ENCODE measurements around the gene LCE1E.

Gene LCE1E

GRCh38 chr1:152786077-152786476 lies at the start of gene LCE1E:
TSS of gene LCE1E (plus strand) at chr1:152786257. CDS start at chr1:152787300, 1,043 bp downstream.
- no peak for DNase-seq (ENCODE audit: low spot score)

GRCh38 chr1:152737997-152738396 lies 48.1 kb upstream of the LCE1E start:
- Histone ChIP-seq H3K27ac (no peak overlapping the region), H3K4me3 (no peak overlapping the region)
- DNase-seq (ENCODE audit: low spot score) = no peak
- TF ChIP-seq, protein P1, sequence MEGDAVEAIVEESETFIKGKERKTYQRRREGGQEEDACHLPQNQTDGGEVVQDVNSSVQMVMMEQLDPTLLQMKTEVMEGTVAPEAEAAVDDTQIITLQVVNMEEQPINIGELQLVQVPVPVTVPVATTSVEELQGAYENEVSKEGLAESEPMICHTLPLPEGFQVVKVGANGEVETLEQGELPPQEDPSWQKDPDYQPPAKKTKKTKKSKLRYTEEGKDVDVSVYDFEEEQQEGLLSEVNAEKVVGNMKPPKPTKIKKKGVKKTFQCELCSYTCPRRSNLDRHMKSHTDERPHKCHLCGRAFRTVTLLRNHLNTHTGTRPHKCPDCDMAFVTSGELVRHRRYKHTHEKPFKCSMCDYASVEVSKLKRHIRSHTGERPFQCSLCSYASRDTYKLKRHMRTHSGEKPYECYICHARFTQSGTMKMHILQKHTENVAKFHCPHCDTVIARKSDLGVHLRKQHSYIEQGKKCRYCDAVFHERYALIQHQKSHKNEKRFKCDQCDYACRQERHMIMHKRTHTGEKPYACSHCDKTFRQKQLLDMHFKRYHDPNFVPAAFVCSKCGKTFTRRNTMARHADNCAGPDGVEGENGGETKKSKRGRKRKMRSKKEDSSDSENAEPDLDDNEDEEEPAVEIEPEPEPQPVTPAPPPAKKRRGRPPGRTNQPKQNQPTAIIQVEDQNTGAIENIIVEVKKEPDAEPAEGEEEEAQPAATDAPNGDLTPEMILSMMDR (IDR thresholded peaks at IDR 0.05) = no peak

More at GRCh38 chr1:152786077-152786476, at the start of gene LCE1E:
- TF ChIP-seq, protein P1 (IDR thresholded peaks at IDR 0.05) = no peak
- H3K27ac ChIP-seq = no peak within 1 kb of the TSS
- no peak within 1 kb of the TSS for H3K4me3 ChIP-seq

DNA sequence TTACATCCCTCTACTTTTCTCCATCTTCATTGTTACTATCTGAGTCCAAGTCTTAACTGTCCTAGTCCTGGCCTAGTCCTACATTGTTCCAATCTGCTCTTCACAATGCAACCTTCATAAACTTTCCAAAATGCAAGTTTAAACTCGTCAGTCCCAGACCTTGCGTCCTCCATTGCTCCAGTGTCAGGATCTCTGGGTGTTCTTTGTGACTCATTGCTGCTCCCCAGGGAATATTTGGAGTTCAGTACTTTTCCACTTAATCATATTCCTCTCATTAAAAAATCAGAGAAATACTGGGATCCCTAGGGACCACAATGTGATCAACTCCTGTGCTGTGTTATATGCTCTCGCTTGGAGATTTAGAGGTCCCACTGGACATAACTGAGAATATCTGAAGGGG lies 46.2 kb upstream of the LCE1E start:
- no peak overlapping the region for H3K27ac ChIP-seq
- TF ChIP-seq, protein P1 (IDR thresholded peaks at IDR 0.05) = no peak
- H3K4me3 ChIP-seq = no peak overlapping the region
- DNase-seq (ENCODE audit: low spot score) = no peak

DNA sequence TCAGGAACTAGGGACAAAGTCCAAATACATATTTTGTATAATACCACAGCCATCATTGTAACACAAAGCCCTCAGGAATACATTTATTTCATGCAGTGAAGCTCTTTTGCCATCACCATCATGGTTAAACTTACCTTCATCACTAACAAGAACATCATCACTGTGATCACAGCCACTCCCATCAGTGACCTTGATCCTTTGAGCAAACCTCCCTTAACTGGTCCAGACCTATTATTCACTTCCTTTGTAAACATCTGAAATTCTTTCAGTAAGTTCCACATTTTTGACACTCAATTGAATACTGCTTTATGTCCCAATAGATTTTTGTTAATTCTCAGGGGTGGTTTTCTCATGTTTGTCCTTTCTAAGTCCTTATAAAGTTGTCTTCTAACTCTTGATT lies 44.4 kb upstream of the LCE1E start:
- no peak for DNase-seq (ENCODE audit: low spot score)
- Histone ChIP-seq H3K27ac (no peak overlapping the region), H3K4me3 (no peak overlapping the region)
- TF ChIP-seq, protein P1 (IDR thresholded peaks at IDR 0.05) = no peak

DNA sequence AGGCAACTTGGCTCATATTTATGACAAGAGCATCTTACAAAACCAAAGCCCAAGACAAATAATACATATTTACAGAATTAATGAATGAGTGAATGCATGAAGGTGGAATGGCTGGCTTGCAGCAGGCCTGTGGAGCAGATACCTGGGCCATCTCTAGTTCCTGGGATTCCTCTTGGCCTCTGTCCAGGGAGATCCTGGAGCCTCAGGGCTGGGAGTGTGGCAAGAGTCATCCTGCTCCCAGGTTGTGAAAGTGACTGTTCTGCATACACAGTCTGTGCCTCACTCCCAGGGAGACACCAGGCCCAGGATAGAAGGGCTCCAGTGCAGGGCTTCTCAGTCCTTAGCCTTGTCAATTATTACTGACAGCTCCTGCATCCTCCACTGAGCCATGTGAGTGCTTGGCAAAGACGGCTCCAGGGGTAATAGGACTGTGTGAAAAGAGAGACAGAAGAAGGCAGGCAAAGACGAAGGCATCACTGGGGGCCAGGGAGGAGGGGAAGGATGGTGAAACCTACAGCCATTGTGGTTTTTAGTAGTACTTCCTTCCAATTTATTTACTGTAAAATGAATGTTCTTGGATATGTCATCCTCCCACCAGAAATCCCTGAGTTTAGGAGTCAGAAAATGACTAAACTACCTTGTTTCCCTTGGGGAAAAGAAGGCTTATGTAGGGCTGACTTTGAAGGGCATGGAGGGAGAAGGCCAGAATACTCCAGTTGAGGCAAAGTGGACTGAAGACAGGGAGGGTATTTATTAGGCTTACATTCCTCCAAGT lies 42.5 kb upstream of the LCE1E start:
- H3K27ac ChIP-seq = no peak overlapping the region
- TF ChIP-seq, protein P1 (IDR thresholded peaks at IDR 0.05) = no peak
- no peak for DNase-seq (ENCODE audit: low spot score)
- H3K4me3 ChIP-seq = no peak overlapping the region

GRCh38 chr1:152745289-152745704 lies 40.8 kb upstream of the LCE1E start:
- TF ChIP-seq, protein P1 (IDR thresholded peaks at IDR 0.05) = no peak
- Histone ChIP-seq H3K4me3 (no peak overlapping the region), H3K27ac (no peak overlapping the region)
- DNase-seq (ENCODE audit: low spot score) = no peak
